GM12891 (cell line): ENCODE data around the gene ARL8A.

Experiments
- POLR2AphosphoS5 ChIP-seq: IDR thresholded peaks from 2 replicates; pipeline ENCODE4 v1.6.1; 2011; ENCODE audit warnings: low read depth, low read length, control low read depth
- SPI1 ChIP-seq: IDR thresholded peaks from 2 replicates; pipeline ENCODE4 v1.6.1; 2011; ENCODE audit warnings: low read depth, low read length, control low read depth

DNA sequence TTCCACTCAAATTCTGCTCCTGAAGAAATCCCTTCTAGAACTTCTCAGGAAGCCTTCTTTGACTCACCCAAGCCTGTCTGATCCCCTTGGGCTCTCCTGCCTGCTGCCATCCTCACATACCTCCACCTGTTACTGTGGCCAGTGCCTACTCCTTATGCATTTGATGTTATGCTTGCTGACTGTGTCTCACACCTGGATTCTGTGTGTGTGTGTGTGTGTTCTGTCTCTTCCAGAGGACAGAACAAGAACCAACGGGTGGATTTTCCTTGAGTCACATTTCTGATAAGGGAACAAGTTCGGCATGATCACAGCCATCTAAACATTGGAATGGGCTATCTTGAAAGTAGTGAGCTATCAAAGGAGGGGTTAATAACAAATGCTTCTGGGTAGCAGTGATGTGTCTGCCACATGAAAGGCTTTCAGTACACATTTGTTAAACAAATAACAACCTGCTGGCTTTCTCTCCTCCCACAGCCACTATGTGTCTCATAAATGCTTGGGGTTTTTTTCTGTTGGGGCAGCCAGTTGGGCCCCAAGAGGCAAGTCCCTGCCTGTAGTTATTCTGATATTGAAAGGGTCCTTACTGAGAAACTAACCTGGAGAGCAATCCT is 30.7 kb downstream of the ARL8A start:
- no peak for TF ChIP-seq SPI1
- no peak for TF ChIP-seq POLR2AphosphoS5
